ENCODE measurements around the gene CSMD2. TPM values are rescaled to one million over a fixed set of nuclear protein-coding genes. Genes with fewer than 3 reads are reported as not detected.

Gene CSMD2
- total RNA-seq, 2 donors from 2014 or later = not detected

DNA sequence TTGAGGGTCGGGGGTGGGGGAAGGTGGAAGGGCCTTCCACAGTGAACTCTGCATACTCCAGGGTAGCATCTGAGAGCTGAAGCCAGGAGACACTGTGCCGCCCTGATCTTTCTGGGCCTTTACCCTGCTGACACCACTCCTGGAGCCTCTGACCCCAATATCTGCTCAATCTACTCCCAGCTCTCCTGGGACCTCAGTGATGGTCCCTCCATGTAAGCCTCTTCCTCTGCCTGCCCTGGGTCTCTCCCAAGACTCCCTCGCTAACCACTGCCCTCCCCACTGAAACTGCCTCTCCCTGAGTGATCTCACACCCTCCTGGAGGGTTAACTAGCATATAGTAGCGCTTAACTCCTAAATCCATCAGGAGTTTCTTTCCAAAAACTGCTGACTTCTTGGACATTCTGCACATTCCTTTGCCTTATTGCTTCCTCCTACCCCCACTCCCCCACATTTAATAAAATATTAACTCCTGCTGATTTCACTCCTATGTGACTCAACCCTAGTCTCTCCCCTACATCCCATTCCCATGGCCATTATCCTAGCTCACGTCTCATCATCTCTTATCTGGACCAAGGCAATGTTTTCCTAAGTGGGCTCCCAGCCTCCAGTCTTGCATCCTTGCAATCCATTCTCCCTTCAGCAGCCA, 155.6 kb downstream of the CSMD2 start:
- DNase-seq (ENCODE audit: low spot score in 2 of 2) (no peak), ATAC-seq (no peak)
- Mint-ChIP-seq H3K36me3 (no peaks in the 10 kb centered on the region), H3K9me3 (no peaks in the 10 kb centered on the region), H3K27ac (no peak overlapping the region)

DNA sequence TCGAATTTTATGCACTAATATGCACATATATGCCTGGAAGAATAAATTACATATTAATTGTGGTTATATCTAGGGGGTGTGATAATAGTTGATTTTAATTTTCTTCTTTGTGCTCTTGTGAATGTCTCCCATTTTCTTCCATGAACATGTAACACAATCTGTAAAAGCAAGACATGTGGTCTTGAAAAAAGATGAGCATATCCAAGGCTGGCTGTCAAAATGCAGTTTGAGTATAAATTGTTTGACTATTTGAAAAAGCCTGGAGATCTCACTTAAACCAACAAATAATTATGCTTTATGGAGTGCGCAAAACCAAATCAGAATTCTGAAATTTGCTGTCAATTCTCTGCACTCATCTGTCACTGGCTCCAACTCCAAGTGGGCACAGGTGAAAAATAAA, 157.3 kb downstream of the CSMD2 start:
- no peak for DNase-seq (ENCODE audit: low spot score in 2 of 2)
- Mint-ChIP-seq H3K9me3 (no peaks in the 10 kb centered on the region), H3K27ac (no peak overlapping the region), H3K36me3 (no peaks in the 10 kb centered on the region)
- no peak for ATAC-seq

DNA sequence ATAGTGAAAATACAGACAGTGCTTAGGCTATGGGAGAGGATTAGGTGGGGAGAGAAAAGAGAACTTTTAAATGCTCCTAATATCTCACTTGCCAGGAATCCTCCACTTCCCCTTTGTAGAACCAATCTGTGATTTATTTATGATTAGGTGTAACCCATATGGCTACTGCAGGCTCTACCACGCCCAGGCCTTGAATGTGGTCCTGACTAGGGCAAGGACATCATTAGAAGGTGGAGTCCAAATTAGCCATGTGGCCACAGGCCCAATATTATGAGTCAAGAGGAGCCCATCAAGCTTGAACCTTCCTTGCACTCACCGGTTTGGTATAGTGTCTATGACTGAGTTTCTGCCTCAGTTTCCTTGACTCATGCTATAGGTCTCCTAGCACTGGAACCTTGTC, 159.7 kb downstream of the CSMD2 start:
- ATAC-seq (no peak), DNase-seq (ENCODE audit: low spot score in 2 of 2) (no peak)
- no peaks in the 10 kb centered on the region for H3K9me3 Mint-ChIP-seq
- H3K36me3 Mint-ChIP-seq = no peaks in the 10 kb centered on the region
- no peak overlapping the region for H3K27ac Mint-ChIP-seq

DNA sequence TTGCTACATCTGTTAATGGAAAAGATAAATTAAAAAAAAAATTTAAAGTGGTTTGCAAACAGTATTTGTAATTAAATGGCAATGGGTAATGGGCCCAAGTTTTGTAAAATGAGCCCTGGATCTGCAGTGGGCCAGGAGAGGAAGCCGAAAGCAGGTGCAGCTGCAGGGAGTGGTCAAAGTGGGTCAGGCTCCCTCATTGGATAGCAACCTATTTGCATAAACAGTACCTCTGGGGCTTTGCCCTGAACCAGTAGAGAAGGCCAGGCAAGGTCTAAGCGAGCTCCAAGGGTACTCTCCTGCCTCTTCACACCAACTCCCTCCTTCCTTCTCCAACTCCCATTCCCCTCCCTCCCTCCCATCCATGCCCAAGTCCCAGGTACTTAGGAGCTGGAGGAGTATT, 162.2 kb downstream of the CSMD2 start:
- Mint-ChIP-seq H3K36me3 (no peaks in the 10 kb centered on the region), H3K9me3 (no peaks in the 10 kb centered on the region), H3K27ac (no peak overlapping the region)
- no peak for DNase-seq (ENCODE audit: low spot score in 2 of 2)
- ATAC-seq = no peak

DNA sequence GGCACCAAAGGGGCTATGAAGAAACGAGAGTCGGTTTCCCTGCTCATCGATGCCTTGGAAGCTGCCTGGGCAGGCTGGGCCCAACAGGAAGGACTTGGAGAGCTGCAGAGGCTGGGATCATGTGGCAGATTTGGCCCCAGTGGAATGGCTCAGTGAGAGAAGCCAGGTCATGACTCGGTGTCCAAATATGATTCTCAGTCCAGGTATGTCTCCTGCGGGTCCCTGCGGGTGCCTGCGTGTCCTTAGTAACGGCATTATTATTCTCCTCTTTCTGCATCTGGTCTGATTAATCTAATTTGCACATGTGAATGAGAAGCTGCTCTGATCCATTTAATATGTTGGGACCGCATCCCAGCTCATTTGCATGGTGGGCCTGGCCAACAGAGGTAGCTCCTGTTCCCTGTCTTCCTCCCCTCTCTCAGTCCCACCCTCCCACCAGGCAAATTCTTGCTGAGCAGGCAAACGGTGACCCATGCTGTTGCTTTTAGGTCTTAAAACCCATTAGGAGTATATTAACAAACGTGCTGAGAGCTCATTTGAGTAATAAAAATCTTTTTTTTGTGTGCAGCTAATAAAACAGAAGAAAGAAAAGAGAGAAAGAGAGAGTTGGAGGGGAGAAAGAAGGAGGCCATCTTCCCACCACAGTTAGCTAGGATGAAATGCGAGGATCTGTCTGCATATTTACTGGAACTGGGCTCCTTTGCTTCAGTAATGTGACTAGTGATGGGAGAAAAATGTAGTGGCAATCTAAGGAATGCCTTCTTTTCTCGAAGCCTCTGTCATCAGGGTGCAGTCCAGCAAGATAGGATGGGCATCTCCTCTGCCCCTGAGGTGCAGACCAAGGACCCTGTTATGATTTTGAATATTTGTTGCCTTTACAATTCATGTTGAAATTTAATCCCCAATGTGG, 167.6 kb downstream of the CSMD2 start:
- no peak for DNase-seq (ENCODE audit: low spot score in 2 of 2)
- H3K9me3 Mint-ChIP-seq = peaks cover 0 to 4% of the 10 kb centered on the region in 2 donors
- no peak overlapping the region for H3K27ac Mint-ChIP-seq
- no peak for ATAC-seq
- H3K36me3 Mint-ChIP-seq = no peaks in the 10 kb centered on the region

DNA sequence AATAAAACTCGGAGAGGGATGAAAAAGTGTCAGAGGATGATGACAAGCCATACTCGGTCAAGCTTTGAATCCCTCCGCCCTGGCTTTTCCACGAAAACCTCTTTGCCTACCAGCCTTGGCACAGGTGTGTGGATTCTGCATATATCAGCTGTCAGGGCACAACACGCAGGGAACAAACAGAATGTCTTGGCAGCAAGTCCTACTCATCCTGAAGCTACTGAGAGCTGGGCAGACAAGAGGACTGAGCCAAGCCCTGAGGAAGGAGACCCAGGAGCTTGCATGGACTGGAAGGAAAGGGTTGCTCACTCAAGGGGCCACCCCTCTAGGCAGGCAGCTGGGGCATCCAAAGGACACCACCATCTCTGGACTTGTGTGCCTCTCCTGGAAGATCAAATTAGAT, 168.7 kb downstream of the CSMD2 start:
- Mint-ChIP-seq H3K27ac (no peak overlapping the region), H3K36me3 (no peaks in the 10 kb centered on the region), H3K9me3 (peaks cover 0 to 4% of the 10 kb centered on the region in 2 donors)
- ATAC-seq (no peak), DNase-seq (ENCODE audit: low spot score in 2 of 2) (no peak)

DNA sequence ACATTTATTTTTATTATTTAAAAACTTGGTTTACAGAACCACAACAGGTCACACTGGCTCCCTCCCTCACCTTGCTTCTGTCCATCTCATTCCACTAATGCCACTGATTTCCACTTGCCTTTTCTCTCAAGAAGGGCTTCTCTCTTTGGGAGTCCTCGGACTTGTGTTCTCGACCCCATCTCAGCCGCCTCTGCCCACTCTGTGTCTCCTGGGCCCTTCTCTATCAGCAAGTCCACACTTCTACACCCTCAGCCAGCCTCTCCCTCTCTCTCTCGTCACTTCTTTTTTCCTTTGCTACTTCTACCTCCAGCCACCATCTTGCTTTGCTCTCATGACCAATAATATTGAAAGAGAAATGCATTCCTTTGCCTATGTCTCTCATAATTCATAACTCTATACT, 171.7 kb downstream of the CSMD2 start:
- Mint-ChIP-seq H3K36me3 (no peaks in the 10 kb centered on the region), H3K9me3 (peaks cover 0 to 4% of the 10 kb centered on the region in 2 donors), H3K27ac (no peak overlapping the region)
- no peak for ATAC-seq
- no peak for DNase-seq (ENCODE audit: low spot score in 2 of 2)

DNA sequence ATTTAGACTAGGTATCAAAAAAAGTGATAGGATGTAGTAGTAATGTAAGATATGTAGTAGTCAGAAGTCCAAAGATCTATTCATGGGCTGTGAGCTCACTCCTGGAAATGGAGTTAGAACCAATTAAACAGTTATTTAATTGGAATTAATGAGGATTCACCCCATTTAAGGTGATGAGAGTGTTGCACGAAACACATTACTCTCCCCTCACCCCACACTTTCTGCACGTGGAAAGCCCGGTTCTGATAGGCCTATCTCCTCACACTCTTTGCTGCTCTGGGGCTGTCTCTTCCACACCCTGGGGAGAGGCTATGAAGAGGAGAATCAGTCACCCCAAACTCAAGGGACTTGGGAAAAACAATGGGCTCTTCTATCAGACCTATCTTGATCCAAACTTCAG, 174.7 kb downstream of the CSMD2 start:
- no peaks in the 10 kb centered on the region for H3K36me3 Mint-ChIP-seq
- no peak for DNase-seq (ENCODE audit: low spot score in 2 of 2)
- no peak for ATAC-seq
- H3K9me3 Mint-ChIP-seq = peaks cover 0 to 4% of the 10 kb centered on the region in 2 donors
- H3K27ac Mint-ChIP-seq = no peak overlapping the region

DNA sequence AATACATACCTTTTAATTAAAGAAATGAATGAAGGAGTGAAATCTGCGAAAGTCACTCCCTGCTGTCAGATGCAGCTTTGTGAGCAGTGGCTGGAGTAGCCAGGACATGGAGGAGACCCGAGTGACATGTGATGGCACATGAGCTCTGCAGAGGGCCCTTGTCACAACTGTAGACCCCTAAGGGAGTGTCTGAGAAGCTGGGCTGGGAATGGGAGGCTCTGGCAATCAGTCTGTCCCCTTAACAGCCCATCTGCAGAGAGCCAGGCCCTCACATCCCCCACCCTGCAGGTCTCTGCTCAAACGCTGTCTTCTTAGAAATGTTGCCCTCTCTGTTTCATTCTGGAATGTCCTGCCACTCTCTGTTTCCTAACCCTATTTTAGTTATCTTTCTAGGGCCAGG, 176.9 kb downstream of the CSMD2 start:
- Mint-ChIP-seq H3K36me3 (no peaks in the 10 kb centered on the region), H3K27ac (no peak overlapping the region), H3K9me3 (no peaks in the 10 kb centered on the region)
- DNase-seq (ENCODE audit: low spot score in 2 of 2) (no peak), ATAC-seq (no peak)

DNA sequence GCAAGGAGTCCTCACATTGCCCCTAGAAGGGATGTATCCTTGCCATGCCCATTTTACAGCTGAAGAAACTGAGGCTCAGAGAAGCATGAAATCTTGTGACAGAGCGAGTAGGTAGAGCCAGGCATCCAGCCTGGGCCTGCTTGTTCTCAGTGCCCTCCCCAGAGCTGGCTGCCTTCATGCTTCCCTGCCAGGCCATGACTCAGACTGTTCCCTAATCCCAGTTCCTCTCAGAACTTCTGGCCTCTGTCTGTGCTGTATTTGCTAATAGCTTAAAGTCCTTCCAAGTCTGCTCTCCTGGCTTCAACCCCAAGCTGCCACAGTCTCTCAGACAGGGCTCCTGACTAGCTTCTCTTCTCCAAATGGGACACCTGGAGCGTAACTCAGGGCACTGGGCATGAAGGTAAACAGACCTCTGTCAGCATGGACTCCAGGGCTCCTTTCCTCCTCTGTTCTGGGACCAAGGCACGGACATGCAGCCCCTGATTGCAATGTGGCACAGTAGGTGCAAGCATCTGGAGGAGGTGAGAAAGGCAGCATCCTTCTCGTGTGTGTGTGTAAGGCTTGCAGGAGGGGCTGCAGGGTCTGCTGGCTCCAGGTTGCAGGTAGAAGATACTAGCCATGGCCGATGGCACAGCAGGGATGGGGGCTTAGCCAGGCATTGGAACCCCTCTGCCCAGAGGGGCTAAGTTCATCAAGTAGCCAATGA, 178.5 kb downstream of the CSMD2 start:
- H3K9me3 Mint-ChIP-seq = no peaks in the 10 kb centered on the region
- H3K27ac Mint-ChIP-seq = no peak overlapping the region
- ATAC-seq = no peak
- no peak for DNase-seq (ENCODE audit: low spot score in 2 of 2)
- no peaks in the 10 kb centered on the region for H3K36me3 Mint-ChIP-seq

DNA sequence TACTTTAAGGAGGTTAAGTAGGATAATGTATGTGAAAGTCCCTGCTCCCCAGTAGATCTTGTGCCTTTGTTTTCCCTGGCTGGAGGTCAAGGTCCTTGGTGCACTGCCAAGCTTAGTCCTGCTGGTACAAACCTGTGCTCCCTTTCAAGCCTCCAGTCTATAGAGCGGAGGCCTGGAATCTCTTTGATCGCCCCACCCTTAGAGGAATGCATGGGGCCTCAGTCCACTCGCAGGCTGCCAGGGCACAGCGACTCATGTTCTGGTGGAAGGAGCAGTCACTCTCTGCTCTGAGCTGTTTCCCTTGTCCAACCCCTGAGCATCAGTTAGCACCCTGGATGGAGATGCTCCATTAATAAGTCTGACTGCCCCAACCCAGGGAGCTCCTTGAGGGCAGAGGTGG, 179.4 kb downstream of the CSMD2 start:
- no peak for DNase-seq (ENCODE audit: low spot score in 2 of 2)
- H3K9me3 Mint-ChIP-seq = no peaks in the 10 kb centered on the region
- no peak overlapping the region for H3K27ac Mint-ChIP-seq
- ATAC-seq = no peak
- H3K36me3 Mint-ChIP-seq = no peaks in the 10 kb centered on the region

DNA sequence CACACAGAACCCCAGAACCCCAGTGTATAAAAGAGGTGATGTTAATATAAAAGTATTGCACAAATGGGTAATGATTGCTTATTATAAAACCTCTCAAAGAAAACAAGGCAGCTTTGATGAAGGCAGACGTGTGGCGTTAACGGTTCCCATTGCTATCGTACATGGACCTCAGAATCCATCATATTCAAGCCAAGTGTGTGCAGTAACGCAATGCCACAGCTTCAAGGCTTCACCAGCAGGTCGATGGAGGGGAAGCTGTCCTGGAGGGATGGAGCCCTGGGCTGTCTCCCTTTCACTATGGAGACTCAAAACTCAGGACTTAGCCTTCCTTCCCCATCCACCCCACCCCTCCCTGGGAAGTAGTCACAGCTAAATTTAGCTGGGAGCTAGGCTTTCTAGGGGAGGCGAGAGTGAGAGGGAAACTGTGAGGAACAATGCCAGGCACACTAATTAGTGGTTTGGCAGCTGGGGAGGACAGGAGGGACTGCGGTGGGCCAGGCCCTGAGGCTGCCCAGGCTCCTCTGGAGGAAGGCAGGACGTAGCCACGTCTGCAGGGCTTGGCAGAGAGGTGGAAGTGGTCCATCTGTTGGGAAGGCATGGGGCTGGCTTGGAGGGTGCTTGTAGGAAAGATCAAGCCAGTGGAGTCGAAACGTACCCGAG, 180.0 kb downstream of the CSMD2 start:
- ATAC-seq (no peak), DNase-seq (ENCODE audit: low spot score in 2 of 2) (no peak)
- H3K27ac Mint-ChIP-seq = no peak overlapping the region
- H3K9me3 Mint-ChIP-seq = no peaks in the 10 kb centered on the region
- H3K36me3 Mint-ChIP-seq = no peaks in the 10 kb centered on the region

DNA sequence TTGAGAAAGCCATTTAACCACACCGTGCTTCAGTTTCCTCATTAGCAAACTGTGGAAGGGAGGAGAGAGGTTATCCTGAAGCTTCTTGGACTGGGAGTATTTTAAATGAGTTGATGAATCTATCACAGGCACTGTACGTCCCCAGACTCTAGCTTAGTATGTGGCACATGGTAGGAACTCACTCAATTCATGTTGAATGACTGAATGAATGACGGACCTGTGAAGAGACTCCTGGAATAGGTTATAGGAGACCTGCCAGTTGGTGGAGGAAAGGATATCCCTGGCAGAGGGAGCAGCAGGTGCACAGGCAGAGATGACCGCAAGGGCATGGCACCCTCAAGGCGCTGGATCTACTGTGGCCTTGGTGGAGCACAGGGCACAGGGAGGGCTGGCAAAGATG, 182.6 kb downstream of the CSMD2 start:
- H3K27ac Mint-ChIP-seq = no peak overlapping the region
- no peak for ATAC-seq
- no peak for DNase-seq (ENCODE audit: low spot score in 2 of 2)
- H3K9me3 Mint-ChIP-seq = no peaks in the 10 kb centered on the region
- no peaks in the 10 kb centered on the region for H3K36me3 Mint-ChIP-seq

DNA sequence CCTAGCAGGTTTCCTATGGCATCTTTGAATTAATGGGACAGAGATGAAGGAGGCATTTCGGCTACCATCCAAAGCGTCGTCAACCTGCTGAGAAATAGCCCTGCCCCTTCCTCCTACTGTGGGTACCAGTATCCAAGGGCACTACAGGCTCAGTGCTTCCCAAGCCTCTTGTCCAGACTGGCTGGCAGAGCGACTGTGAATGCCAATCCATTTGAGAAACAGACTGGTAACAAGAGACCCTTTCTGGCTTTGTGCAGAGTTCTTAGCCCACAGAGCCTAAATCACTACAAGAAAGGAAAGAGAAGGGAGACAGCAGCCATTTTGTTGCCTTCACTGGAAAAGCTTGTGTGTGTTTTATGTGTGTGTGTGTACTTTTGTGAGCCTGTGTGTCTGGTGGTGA, 185.7 kb downstream of the CSMD2 start:
- Mint-ChIP-seq H3K36me3 (no peaks in the 10 kb centered on the region), H3K9me3 (no peaks in the 10 kb centered on the region), H3K27ac (no peak overlapping the region)
- no peak for ATAC-seq
- DNase-seq (ENCODE audit: low spot score in 2 of 2) = no peak

DNA sequence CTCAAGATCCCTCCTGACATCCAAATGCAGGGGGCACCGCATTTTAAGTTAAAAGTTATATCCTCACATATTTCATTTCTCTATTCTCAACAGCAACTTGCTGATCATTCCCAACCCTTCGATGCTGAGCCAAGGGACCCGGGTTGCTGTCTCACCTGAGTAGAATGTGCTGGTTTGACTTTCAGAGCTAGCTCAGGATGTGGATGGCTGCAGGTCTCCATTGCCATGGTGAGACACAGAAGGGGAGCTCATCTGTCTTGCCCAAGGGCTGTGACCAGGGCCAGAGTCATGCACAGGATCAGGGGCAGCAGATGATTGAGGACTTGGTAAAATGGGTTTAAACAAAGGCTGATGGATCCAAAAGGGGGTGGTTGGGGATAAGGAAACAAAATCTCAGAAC, 189.1 kb downstream of the CSMD2 start:
- Mint-ChIP-seq H3K36me3 (no peaks in the 10 kb centered on the region), H3K27ac (no peak overlapping the region)
- ATAC-seq = no peak

DNA sequence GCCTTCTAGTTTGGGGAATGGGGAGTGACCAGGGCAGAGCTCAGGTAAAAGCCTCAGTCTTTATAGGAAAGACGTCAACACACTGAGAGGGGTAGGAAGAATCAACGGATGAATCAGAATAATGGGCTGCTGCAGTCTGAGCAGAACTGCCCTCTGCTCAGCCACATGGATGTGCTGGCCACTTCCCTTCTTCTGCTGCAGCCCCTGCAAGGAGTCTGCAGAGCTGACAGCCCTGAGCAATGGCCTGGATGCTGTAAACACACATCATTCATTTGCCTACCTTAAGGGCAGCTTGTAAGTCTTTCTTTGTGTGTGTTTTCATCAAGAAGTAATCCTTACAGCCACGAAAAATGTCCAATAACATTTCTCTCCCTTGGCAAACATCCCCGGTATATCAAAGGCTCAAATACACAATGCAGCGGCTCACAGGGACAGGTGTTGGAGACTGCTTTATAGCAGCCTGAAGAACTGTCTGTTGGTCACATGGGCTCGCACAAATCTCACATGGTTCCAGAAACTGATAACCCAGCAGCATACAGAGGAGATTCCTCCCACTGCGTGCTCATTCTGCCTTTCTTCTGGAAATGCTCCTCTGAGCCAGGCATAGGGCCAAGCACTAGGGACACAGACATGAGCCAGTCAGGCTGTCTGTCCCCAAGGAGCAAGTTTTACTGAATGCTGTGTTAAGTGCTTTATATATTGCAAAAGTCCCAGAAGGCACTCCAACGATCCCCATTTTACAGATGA, 191.1 kb downstream of the CSMD2 start:
- H3K27ac Mint-ChIP-seq = no peak overlapping the region
- no peaks in the 10 kb centered on the region for H3K36me3 Mint-ChIP-seq
- ATAC-seq (no peak), DNase-seq (ENCODE audit: low spot score in 2 of 2) (no peak)
- no peaks in the 10 kb centered on the region for H3K9me3 Mint-ChIP-seq

More for the DNA sequence above, 189.1 kb downstream of the CSMD2 start:
- no peaks in the 10 kb centered on the region for H3K9me3 Mint-ChIP-seq
- no peak for DNase-seq (ENCODE audit: low spot score in 2 of 2)

All from activated naive CD4-positive, alpha-beta T cell treated with anti-CD3 and anti-CD28 coated beads, Interleukin-2, amount 50 U/mL, for 72 hours (primary cell).